Suppressor macrophage (primary cell): ENCODE data around the gene LGALS7.
A peak's percentile ranks its signal among the peaks of the same experiment; 100 is the strongest.

Source experiments
- DNase-seq, 4 experiments: peaks; one replicate each; pipeline ENCODE4 v3.0.0-alpha.2; 2020 to 2022

Gene LGALS7

GRCh38 chr19:38737921-38738737 lies 35.2 kb downstream of the LGALS7 start:
- no peak for DNase-seq

GRCh38 chr19:38737281-38737865 lies 35.9 kb downstream of the LGALS7 start:
- no peak for DNase-seq

- peak in 2 of 4 experiments; percentile 27 to 37 for DNase-seq
These were observed 36.7 kb downstream of the LGALS7 start for GRCh38 chr19:38736413-38737280.

GRCh38 chr19:38736036-38736412 lies 37.3 kb downstream of the LGALS7 start:
- peak; percentile 15 to 70 (median 47) for DNase-seq

- no peak for DNase-seq
These were observed 38.0 kb downstream of the LGALS7 start for GRCh38 chr19:38735257-38735686.

GRCh38 chr19:38734426-38735256 lies 38.7 kb downstream of the LGALS7 start:
- DNase-seq = peak; percentile 10 to 41 (median 24)

GRCh38 chr19:38734176-38734425 lies 39.2 kb downstream of the LGALS7 start:
- DNase-seq = no peak

- no peak for DNase-seq
These were observed 39.7 kb downstream of the LGALS7 start for GRCh38 chr19:38733493-38734175.

GRCh38 chr19:38733241-38733492 lies 40.1 kb downstream of the LGALS7 start:
- DNase-seq = no peak

GRCh38 chr19:38731654-38732301 lies 41.5 kb downstream of the LGALS7 start:
- peak in 1 of 4 experiments; percentile 1 for DNase-seq

- DNase-seq = peak in 1 of 4 experiments; percentile 2
These were observed 42.4 kb downstream of the LGALS7 start for GRCh38 chr19:38730731-38731589.

- DNase-seq = no peak
These were observed 42.9 kb downstream of the LGALS7 start for GRCh38 chr19:38730470-38730730.

GRCh38 chr19:38729653-38730469 lies 43.5 kb downstream of the LGALS7 start:
- DNase-seq = peak; percentile 68 to 87 (median 76)

GRCh38 chr19:38728752-38729541 lies 44.4 kb downstream of the LGALS7 start:
- DNase-seq = peak in 1 of 4 experiments; percentile 1

GRCh38 chr19:38727868-38728660 lies 45.3 kb downstream of the LGALS7 start:
- DNase-seq = no peak

GRCh38 chr19:38727306-38727867 lies 45.9 kb downstream of the LGALS7 start:
- no peak for DNase-seq

- DNase-seq = no peak
These were observed 46.5 kb downstream of the LGALS7 start for GRCh38 chr19:38726761-38727301.

GRCh38 chr19:38726284-38726673 lies 47.0 kb downstream of the LGALS7 start:
- no peak for DNase-seq
